Endothelial cell of umbilical vein (primary cell): ENCODE data around the gene WARS2. TPM values are rescaled to one million over a fixed set of nuclear protein-coding genes. Genes with fewer than 3 reads are reported as not detected.

Source experiments
- BruUV-seq: library from RNA; stranded (reverse); fragments of 400-500 nt; replicated peaks from 2 replicates; lab custom pipeline; 2021; lab: Mats Ljungman, UMichigan
- CTCF ChIA-PET: fragments of 300-600, 350-600 bp; sonication (Branson Sonifier 250); formaldehyde crosslinking; loops from one replicate; lab custom pipeline; 2021; ENCODE audit warnings: antibody characterized with exemption, inconsistent platforms; lab: Charles Lee
- POLR2A ChIA-PET: fragments of 300-600, 350-600 bp; sonication (Branson Sonifier 250); formaldehyde crosslinking; loops from one replicate; lab custom pipeline; 2021; ENCODE audit warnings: antibody characterized with exemption, inconsistent platforms; lab: Charles Lee
- DNase-seq: peaks from one replicate; pipeline ENCODE4 v3.0.0-alpha.2; 2011; ENCODE audit warnings: low read depth, low spot score
- FAIRE-seq: peaks from 2 replicates; lab custom pipeline; 2011; peaks lifted over from hg19 to GRCh38; lab: Jason Lieb, UNC
- H2AFZ ChIP-seq: 2 replicates; pipeline ENCODE4 v1.6.0; 2012; ENCODE audit warnings: low read depth, low read length, control low read depth, inconsistent platforms
- H3K27ac ChIP-seq: 2 replicates; pipeline ENCODE4 v1.5.1; 2011; ENCODE audit warnings: low read depth, mild to moderate bottlenecking, control low read depth, low read length, moderate library complexity; ENCODE audit not compliant: insufficient read depth
- H3K27me3 ChIP-seq, 2 experiments: 2 replicates each; pipeline versions ENCODE4 v1.6.0 to v1.6.1; 2011; ENCODE audit warnings: low read length in 2 of 2, mixed read lengths in 1 of 2; ENCODE audit not compliant: control insufficient read depth in 2 of 2, insufficient read depth in 2 of 2
- H3K36me3 ChIP-seq, 2 experiments: 2 replicates in 1 of 2; 3 replicates in 1 of 2; pipeline ENCODE4 v1.5.1; 2011; ENCODE audit warnings: low read length in 2 of 2, mild to moderate bottlenecking in 1 of 2, moderate library complexity in 1 of 2; ENCODE audit not compliant: control insufficient read depth in 2 of 2, insufficient read depth in 2 of 2; ENCODE audit errors: extremely low read depth in 1 of 2
- H3K4me1 ChIP-seq: 3 replicates; pipeline ENCODE4 v1.5.1; 2011; ENCODE audit warnings: mild to moderate bottlenecking, low read length; ENCODE audit not compliant: control insufficient read depth, insufficient read depth; ENCODE audit errors: extremely low read depth
- H3K4me2 ChIP-seq: 2 replicates; pipeline ENCODE4 v1.6.1; 2011; ENCODE audit warnings: low read length, control low read depth, mixed read lengths; ENCODE audit not compliant: insufficient read depth
- H3K4me3 ChIP-seq, 3 experiments: fragments of 200-600 bp in 1 of 3; sonication (generic), shearing (Covaris generic) in 1 of 3; replicated peaks in 1 of 3; 2 replicates each; pipeline ENCODE4 v1.5.1; 2011 to 2016; ENCODE audit warnings: control low read depth in 3 of 3, low read length in 3 of 3, mild to moderate bottlenecking in 2 of 3, inconsistent platforms in 1 of 3, low read depth in 1 of 3, moderate library complexity in 1 of 3; ENCODE audit not compliant: insufficient read depth in 1 of 3
- H3K79me2 ChIP-seq: 2 replicates; pipeline ENCODE4 v1.6.0; 2012; ENCODE audit warnings: low read length, inconsistent platforms; ENCODE audit not compliant: control insufficient read depth, insufficient read depth
- H3K9ac ChIP-seq: replicated peaks from 2 replicates; pipeline ENCODE3; 2011; ENCODE audit warnings: low read length, control low read depth; ENCODE audit not compliant: insufficient read depth; ENCODE audit errors: extremely low read depth
- H3K9me1 ChIP-seq: replicated peaks from 3 replicates; pipeline ENCODE4 v1.6.0; 2011; ENCODE audit warnings: mild to moderate bottlenecking, low read length; ENCODE audit not compliant: control insufficient read depth, insufficient read depth; ENCODE audit errors: extremely low read depth
- H3K9me3 ChIP-seq: replicated peaks from 2 replicates; pipeline ENCODE4 v1.5.1; 2012; ENCODE audit warnings: low read length, inconsistent platforms; ENCODE audit not compliant: control insufficient read depth, insufficient read depth
- H4K20me1 ChIP-seq: replicated peaks from 2 replicates; pipeline ENCODE3; 2011; ENCODE audit warnings: mild to moderate bottlenecking, low read length; ENCODE audit not compliant: control insufficient read depth, insufficient read depth; ENCODE audit errors: extremely low read depth
- EZH2 ChIP-seq: IDR thresholded peaks from 2 replicates; pipeline ENCODE4 v1.6.1; 2012; ENCODE audit warnings: borderline replicate concordance, low read depth, mild to moderate bottlenecking, moderate library complexity, low read length, inconsistent platforms; ENCODE audit not compliant: severe bottlenecking
- FOS ChIP-seq: IDR thresholded peaks from 2 replicates; pipeline ENCODE4 v1.6.1; 2011; ENCODE audit warnings: mild to moderate bottlenecking, low read length, moderate library complexity, borderline replicate concordance; ENCODE audit not compliant: insufficient read depth
- GATA2 ChIP-seq: IDR thresholded peaks from 2 replicates; pipeline ENCODE4 v1.7.0; 2011; ENCODE audit warnings: low read depth, mild to moderate bottlenecking, moderate library complexity, mixed read lengths, low read length; ENCODE audit not compliant: insufficient read length, insufficient read depth
- JUN ChIP-seq: IDR thresholded peaks from 2 replicates; pipeline ENCODE4 v1.6.1; 2011; ENCODE audit warnings: borderline replicate concordance, low read depth; ENCODE audit not compliant: insufficient read length, insufficient read depth
- MYC ChIP-seq: IDR thresholded peaks from one replicate; pipeline ENCODE4 v1.6.1; 2011; ENCODE audit warnings: mild to moderate bottlenecking, low read depth, low read length
- POLR2A ChIP-seq: IDR thresholded peaks from 2 replicates; pipeline ENCODE4 v1.6.1; 2012; ENCODE audit warnings: low read depth, mild to moderate bottlenecking, control low read depth, low read length
- POLR2AphosphoS5 ChIP-seq: IDR thresholded peaks from 2 replicates; pipeline ENCODE4 v1.6.1; 2012; ENCODE audit warnings: low read depth, mild to moderate bottlenecking, control low read depth, low read length, moderate library complexity; ENCODE audit not compliant: insufficient read depth
- dilution Hi-C: fragments of 300-500 bp; cut with MboI; formaldehyde crosslinking; loops from one replicate; pipeline ENCODE4 v1.15.0; 2019; ENCODE audit warnings: low sequenced_read_pairs; ENCODE audit not compliant: extremely low pct_ligation_motif_present
- intact Hi-C: fragments of 100-400 bp; cut with micrococcal nuclease; formaldehyde crosslinking; loops from one replicate; pipeline ENCODE4 v1.10.0; 2022
- polyA plus RNA-seq, 4 experiments: library from polyadenylated mRNA; depleted of rRNA in 3 of 4; stranded (reverse) in 3 of 4; unstranded in 1 of 4; fragments of >200 nt; gene quantifications; 2 replicates each; pipeline versions ENCODE4 v1.2.1 to v1.2.3, GENCODE V29; 2011 to 2012; ENCODE audit warnings: missing spikeins in 1 of 4
- total RNA-seq: library from RNA; stranded (reverse); gene quantifications from 2 replicates; pipeline ENCODE4 v1.2.3, GENCODE V29; 2021
- TF ChIP-seq, protein P1 (sequence below): IDR thresholded peaks from 2 replicates; pipeline ENCODE4 v1.6.1; 2011; ENCODE audit not compliant: insufficient read depth, insufficient read length
- TF ChIP-seq, protein P2 (sequence below), 2 donors: IDR thresholded peaks; 1 replicate in 1 of 2; 2 replicates in 1 of 2; pipeline ENCODE4 v1.5.1; 2011; ENCODE audit warnings: low read length in 2 of 2, mild to moderate bottlenecking in 2 of 2, moderate library complexity in 2 of 2, control low read depth in 1 of 2, inconsistent platforms in 1 of 2, low read depth in 1 of 2; ENCODE audit not compliant: insufficient read depth in 1 of 2; ENCODE audit errors: extremely low read depth in 1 of 2

WARS2 gene
- total and polyA plus RNA-seq, 2 donors (not counting 3 experiments of a cell fraction or from before 2014, with no cell fraction given) = 5.9 to 11.8 TPM

DNA sequence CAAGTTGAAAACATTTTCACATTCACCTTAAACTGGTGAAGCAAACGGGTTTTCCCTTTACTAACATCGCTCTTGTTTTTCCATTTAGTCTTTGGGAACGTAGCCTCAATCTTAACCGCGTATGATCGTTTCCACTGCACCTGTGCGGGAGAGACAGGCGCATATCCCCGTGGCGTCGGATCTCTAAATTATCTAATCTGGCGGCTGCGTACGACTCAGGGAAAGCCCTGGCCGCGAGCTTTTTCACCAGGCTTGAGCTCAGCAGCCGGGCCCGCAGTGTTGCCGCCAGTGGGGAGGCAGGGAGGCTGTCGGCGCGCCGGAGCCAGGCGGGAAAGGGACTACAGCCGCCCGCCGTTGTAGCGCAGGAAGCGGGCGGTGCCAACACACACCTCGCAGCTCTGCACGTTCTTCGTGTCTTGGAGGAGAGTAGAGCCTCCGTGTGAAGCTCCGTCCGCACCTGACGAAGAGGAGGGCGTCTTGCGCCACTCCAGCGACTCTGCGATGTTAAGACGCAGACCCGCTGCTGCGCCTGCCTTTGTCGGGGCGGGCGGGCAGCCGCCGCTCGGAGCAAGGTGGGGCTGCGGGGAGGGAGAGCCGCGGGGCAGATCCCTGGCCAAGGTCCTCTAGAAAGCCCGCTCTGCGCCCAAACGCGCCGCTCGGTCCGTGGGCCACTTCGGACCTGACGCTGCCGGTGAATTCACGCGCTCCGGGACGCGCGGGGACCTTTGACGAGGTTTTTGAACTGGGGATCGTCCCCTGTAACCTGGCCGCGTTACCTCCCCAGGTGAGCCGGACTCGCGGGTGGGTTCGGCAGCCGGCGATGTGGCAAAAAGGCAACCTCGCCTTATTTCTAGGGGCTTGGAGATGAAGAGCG, 133.8 kb downstream of the WARS2 start:
- FAIRE-seq = no peak
- intact Hi-C loops = loop anchor here (5.0 to 10.0 kb wide), 2 partner anchors 271 to 932 kb away; no protein-coding TSS in a partner anchor

DNA sequence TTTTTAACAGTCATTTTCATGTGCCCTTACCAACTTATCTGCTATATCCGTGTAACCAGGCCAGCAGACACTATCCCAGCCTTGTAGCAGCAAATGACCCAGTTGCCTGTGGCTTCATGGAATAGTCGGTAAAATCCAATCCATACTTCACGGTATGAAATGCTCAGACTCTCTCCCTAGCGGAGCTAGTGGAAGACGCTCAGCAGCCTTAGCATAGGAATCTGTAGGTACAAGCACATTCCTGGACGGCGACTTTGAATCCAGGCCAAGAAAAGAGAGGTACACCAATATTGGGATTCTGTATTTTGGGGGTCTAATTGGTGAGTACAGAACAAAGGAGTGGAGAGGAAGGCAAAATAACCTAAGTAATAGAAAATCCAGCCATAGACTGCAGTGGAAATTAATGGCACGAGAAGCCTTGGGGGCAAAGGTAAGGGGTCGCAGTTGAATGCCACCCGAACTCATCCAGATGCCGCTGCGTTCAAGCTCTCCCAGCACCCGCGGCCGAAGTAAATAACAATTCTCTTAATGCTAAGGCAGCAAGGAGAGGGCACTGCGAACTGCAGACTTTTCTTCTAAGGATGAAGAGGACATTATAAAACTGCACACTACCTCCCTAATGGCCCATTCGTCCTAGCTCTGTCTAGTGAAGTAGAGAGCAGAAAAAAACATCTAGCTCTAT, 134.6 kb downstream of the WARS2 start:
- Histone ChIP-seq H3K4me3 (no peak overlapping the region), H3K4me2 (no peak overlapping the region), H3K9me1 (no peaks in the 10 kb centered on the region), H3K4me1 (peaks cover 16% of the 10 kb centered on the region), H2AFZ (no peak overlapping the region), H3K79me2 (no peaks in the 10 kb centered on the region), H3K27me3 (peaks cover 77 to 94% of the 10 kb centered on the region in 2 experiments), H3K36me3 (no peaks in the 10 kb centered on the region), H3K27ac (no peak overlapping the region), H3K9me3 (no peaks in the 10 kb centered on the region), H3K9ac (no peak overlapping the region), H4K20me1 (no peaks in the 10 kb centered on the region)
- no TSS peak for BruUV-seq
- FAIRE-seq = no peak
- no peak for TF ChIP-seq MYC
- TF ChIP-seq, protein P1, sequence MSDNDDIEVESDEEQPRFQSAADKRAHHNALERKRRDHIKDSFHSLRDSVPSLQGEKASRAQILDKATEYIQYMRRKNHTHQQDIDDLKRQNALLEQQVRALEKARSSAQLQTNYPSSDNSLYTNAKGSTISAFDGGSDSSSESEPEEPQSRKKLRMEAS = no peak
- TF ChIP-seq POLR2AphosphoS5 = no peak
- TF ChIP-seq JUN = no peak
- TF ChIP-seq, protein P2, sequence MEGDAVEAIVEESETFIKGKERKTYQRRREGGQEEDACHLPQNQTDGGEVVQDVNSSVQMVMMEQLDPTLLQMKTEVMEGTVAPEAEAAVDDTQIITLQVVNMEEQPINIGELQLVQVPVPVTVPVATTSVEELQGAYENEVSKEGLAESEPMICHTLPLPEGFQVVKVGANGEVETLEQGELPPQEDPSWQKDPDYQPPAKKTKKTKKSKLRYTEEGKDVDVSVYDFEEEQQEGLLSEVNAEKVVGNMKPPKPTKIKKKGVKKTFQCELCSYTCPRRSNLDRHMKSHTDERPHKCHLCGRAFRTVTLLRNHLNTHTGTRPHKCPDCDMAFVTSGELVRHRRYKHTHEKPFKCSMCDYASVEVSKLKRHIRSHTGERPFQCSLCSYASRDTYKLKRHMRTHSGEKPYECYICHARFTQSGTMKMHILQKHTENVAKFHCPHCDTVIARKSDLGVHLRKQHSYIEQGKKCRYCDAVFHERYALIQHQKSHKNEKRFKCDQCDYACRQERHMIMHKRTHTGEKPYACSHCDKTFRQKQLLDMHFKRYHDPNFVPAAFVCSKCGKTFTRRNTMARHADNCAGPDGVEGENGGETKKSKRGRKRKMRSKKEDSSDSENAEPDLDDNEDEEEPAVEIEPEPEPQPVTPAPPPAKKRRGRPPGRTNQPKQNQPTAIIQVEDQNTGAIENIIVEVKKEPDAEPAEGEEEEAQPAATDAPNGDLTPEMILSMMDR (IDR thresholded peaks at IDR 0.05; ENCODE audit: extremely low read depth in 1 of 2, insufficient read depth in 1 of 2, low read depth in 1 of 2, low read length in 2 of 2) = no peak
- TF ChIP-seq FOS = no peak
- TF ChIP-seq GATA2 = no peak
- TF ChIP-seq POLR2A = no peak
- TF ChIP-seq EZH2 = no peak
- CTCF ChIA-PET = no interaction called here
- DNase-seq = no peak
- POLR2A ChIA-PET = no interaction called here
- dilution Hi-C loops (no loop called here), intact Hi-C loops (loop anchor here (5.0 to 10.0 kb wide), 2 partner anchors 271 to 931 kb away; no protein-coding TSS in a partner anchor)

More for the DNA sequence above, 133.8 kb downstream of the WARS2 start:
- Histone ChIP-seq H3K4me3 (no peak overlapping the region), H4K20me1 (no peaks in the 10 kb centered on the region), H3K4me2 (no peak overlapping the region), H3K27ac (no peak overlapping the region), H3K36me3 (no peaks in the 10 kb centered on the region), H3K9ac (no peak overlapping the region), H2AFZ (no peak overlapping the region), H3K79me2 (no peaks in the 10 kb centered on the region), H3K4me1 (peaks cover 15% of the 10 kb centered on the region), H3K9me1 (no peaks in the 10 kb centered on the region), H3K27me3 (peaks cover 71 to 87% of the 10 kb centered on the region in 2 experiments), H3K9me3 (no peaks in the 10 kb centered on the region)
- DNase-seq = no peak
- no peak for TF ChIP-seq FOS
- peak; percentile 71 for TF ChIP-seq EZH2
- ChIA-PET POLR2A (no interaction called here), CTCF (no interaction called here)
- BruUV-seq = no TSS peak
- dilution Hi-C loops = no loop called here
